ENCODE data around the gene ILDR1.

DNA sequence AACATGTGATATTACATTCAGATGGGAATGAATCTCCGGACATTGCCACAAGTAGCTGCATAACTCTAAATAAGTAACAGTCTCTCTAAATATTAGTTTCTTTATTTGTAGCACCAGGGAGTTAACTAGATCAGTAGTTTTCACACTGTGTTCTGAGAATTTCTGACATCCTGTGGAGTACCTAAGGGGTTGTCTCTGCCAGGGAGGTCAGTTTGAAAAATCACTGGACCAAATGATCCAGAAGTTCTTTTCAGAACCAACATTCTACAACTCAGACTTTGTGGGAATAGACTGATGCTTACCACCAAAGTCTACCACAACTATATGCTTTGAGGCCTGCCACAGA is 9.0 kb upstream of the ILDR1 start:
- TF ChIP-seq TAF1 (IDR thresholded peaks at IDR 0.05; ENCODE audit: low read depth, low read length): no peak
- TF ChIP-seq POLR2AphosphoS5 (IDR thresholded peaks at IDR 0.05; ENCODE audit: low read depth, low read length): no peak
- TF ChIP-seq POLR2A (IDR thresholded peaks at IDR 0.05; ENCODE audit: low read depth, low read length): no peak
- no peak for TF ChIP-seq SPI1 (IDR thresholded peaks at IDR 0.05; ENCODE audit: low read depth, low read length)
- no peak for TF ChIP-seq PAX5 (IDR thresholded peaks at IDR 0.05; ENCODE audit: insufficient read depth, low read length, severe bottlenecking)
- TF ChIP-seq POU2F2 (IDR thresholded peaks at IDR 0.05; ENCODE audit: low read depth, low read length): no peak
